Measurements from ENCODE around the gene MYO10.

DNA sequence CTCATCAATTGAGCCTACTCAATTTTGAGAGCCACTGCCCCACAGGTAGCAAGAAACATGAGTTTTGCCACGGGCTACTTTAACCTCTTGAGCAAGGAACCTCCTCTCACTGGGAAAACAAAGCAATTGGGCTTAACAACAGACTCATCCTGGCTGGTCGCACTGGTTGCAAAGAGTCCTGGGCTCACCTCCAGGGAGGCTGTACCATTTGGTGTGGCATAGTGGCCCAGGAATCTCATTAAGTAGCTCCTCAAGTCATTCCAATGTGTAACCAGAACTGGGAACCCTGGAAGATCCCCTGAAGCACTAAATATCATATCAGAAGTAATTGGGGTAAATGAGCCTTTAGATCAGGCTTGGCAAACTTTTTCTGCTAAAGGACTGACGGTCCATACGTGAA lies 78.5 kb downstream of the MYO10 start:
- TF ChIP-seq POLR2A (IDR thresholded peaks at IDR 0.05): no peak
- TF ChIP-seq, protein P1, sequence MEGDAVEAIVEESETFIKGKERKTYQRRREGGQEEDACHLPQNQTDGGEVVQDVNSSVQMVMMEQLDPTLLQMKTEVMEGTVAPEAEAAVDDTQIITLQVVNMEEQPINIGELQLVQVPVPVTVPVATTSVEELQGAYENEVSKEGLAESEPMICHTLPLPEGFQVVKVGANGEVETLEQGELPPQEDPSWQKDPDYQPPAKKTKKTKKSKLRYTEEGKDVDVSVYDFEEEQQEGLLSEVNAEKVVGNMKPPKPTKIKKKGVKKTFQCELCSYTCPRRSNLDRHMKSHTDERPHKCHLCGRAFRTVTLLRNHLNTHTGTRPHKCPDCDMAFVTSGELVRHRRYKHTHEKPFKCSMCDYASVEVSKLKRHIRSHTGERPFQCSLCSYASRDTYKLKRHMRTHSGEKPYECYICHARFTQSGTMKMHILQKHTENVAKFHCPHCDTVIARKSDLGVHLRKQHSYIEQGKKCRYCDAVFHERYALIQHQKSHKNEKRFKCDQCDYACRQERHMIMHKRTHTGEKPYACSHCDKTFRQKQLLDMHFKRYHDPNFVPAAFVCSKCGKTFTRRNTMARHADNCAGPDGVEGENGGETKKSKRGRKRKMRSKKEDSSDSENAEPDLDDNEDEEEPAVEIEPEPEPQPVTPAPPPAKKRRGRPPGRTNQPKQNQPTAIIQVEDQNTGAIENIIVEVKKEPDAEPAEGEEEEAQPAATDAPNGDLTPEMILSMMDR (IDR thresholded peaks at IDR 0.05): no peak
